ENCODE measurements around the gene PIGL.

DNA sequence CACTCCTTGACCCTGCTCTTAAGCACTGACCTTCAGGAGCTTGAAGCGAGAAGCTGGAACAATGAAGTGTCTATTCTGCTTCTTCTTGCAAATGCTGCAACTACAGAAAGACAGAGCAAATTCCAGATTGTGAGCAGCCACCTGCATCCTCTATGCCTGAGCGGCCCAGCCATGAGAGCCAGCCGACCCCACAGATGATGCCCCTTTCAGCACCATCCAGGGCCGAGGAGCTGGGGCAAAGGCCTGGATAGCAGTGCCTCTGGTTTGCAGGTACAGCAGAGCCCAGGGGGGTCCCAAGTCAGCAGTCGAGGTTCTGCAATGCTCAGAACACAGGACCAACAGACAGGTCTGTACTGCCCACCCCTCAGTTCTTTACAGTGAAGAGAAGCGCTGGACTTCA, 131.6 kb downstream of the PIGL start:
- TF ChIP-seq CTCF (IDR thresholded peaks at IDR 0.05), result no peak
- no peak for TF ChIP-seq POLR2AphosphoS5 (IDR thresholded peaks at IDR 0.05)
- TF ChIP-seq POLR2A (IDR thresholded peaks at IDR 0.05), result no peak
